GM18517 (cell line): ENCODE data around the gene MEIG1.
"Not testable (repeated sequence)": the region's sequence is repeated elsewhere in the genome, so short reads cannot be mapped to it uniquely, and the experiment has no call there.

Experiments
- ATAC-seq: cut with Tn5 transposase; IDR thresholded peaks from one replicate; pipeline ENCODE4 v1.9.1; 2021; ENCODE audit warnings: mild to moderate bottlenecking, moderate library complexity; ENCODE audit not compliant: unreplicated experiment

The MEIG1 gene

GRCh38 chr10:14954001-14954770, 5.0 kb upstream of the MEIG1 start, which contains the start of gene DCLRE1C:
DCLRE1C (minus strand) TSS chr10:14954096; CDS start chr10:14954010, 86 bp downstream.
- peak; percentile 71 for ATAC-seq

- ATAC-seq: no peak
These were observed 4.3 kb upstream of the MEIG1 start for GRCh38 chr10:14954934-14955333.

GRCh38 chr10:14958872-14959220, 342 bp upstream of the MEIG1 start:
- no peak for ATAC-seq

- ATAC-seq: no peak
These were observed 8.7 kb downstream of the MEIG1 start for GRCh38 chr10:14967897-14968296.

GRCh38 chr10:14971867-14972448, 12.8 kb downstream of the MEIG1 start:
- ATAC-seq: no peak

- ATAC-seq: not testable (repeated sequence)
These were observed 15.2 kb downstream of the MEIG1 start for GRCh38 chr10:14974153-14974998.

GRCh38 chr10:14975672-14976273, 16.6 kb downstream of the MEIG1 start:
- no peak for ATAC-seq

GRCh38 chr10:14982744-14983143, 23.6 kb downstream of the MEIG1 start:
- ATAC-seq: no peak

GRCh38 chr10:14989552-14989951, 30.4 kb downstream of the MEIG1 start:
- ATAC-seq: not testable (repeated sequence)

- ATAC-seq: not testable (repeated sequence)
These were observed 32.0 kb downstream of the MEIG1 start for GRCh38 chr10:14991035-14991749.

- not testable (repeated sequence) for ATAC-seq
These were observed 33.1 kb downstream of the MEIG1 start for GRCh38 chr10:14992336-14992735.

GRCh38 chr10:14993500-14994455, 34.6 kb downstream of the MEIG1 start:
- not testable (repeated sequence) for ATAC-seq

- no peak for ATAC-seq
These were observed 36.9 kb downstream of the MEIG1 start for GRCh38 chr10:14995964-14996565.

GRCh38 chr10:15013530-15013929, 54.3 kb downstream of the MEIG1 start:
- not testable (repeated sequence) for ATAC-seq

- no peak for ATAC-seq
These were observed 56.3 kb downstream of the MEIG1 start for GRCh38 chr10:15015451-15015850.

GRCh38 chr10:15020966-15021365, 61.8 kb downstream of the MEIG1 start:
- not testable (repeated sequence) for ATAC-seq
